Hematopoietic multipotent progenitor cell treated with erythropoietin and hydrocortisone succinate and interleukin-3 and kit ligand, for 15 days (in vitro differentiated cells): ENCODE measurements around the gene COQ8A.
"Not testable (repeated sequence)": the region's sequence is repeated elsewhere in the genome, so short reads cannot be mapped to it uniquely, and the experiment has no call there.

Experiments
- DNase-seq: peaks from one replicate; pipeline ENCODE4 v3.0.0-alpha.2; 2015; ENCODE audit warnings: low spot score

The COQ8A gene

DNA sequence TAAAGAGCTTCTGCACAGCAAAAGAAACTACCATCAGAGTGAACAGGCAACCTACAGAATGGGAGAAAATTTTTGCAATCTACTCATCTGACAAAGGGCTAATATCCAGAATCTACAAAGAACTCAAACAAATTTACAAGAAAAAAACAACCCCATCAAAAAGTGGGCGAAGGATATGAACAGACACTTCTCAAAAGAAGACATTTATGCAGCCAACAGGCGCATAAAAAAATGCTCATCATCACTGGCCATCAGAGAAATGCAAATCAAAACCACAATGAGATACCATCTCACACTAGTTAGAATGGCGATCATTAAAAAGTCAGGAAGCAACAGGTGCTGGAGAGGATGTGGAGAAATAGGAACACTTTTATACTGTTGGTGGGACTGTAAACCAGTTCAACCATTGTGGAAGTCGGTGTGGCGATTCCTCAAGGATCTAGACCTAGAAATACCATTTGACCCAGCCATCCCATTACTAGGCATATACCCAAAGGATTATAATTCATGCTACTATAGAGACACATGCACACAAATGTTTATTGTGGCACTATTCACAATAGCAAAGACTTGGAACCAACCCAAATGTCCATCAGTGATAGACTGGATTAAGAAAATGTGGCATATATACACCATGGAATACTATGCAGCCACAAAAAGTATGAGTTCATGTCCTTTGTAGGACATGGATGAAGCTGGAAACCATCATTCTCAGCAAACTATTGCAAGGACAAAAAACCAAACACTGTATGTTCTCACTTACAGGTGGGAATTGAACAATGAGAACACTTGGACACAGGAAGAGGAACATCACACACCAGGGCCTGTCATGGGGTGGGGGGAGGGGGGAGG, 10.6 kb upstream of the COQ8A start:
- DNase-seq: not testable (repeated sequence)

DNA sequence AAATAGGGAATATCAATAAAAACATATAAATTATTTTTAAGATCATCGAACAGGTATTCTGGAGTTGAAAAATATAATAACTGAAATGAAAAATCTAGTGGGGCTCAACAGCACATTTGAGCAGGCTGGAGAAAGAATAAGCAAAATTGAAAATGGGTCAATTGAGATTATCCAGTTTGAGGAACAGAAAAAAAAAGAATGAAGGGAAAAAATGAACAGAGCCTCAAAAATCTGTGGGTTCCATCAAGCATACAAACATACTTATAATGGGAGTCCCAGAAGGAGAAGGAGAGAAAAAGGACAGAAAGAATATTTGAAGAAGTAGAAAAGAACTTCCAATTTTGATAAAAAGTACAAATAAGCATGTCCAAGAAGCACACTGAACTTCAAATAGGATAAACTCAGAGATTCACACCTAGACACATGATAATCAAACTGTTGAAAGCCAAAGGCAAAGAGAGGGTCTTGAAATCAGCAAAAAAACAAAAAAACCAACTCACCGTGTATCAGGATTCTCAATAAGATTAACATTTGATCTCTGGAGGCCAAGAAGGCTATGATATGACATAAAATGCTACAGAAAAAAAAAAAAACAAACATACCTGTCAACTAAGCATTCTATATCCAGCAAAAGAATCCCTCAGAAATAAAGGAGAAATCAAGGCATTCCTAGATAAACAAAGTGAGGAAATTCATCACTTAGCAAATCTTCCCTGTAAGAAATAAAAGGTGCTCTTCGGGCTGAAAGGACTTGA, 5.4 kb upstream of the COQ8A start:
- DNase-seq: no peak

DNA sequence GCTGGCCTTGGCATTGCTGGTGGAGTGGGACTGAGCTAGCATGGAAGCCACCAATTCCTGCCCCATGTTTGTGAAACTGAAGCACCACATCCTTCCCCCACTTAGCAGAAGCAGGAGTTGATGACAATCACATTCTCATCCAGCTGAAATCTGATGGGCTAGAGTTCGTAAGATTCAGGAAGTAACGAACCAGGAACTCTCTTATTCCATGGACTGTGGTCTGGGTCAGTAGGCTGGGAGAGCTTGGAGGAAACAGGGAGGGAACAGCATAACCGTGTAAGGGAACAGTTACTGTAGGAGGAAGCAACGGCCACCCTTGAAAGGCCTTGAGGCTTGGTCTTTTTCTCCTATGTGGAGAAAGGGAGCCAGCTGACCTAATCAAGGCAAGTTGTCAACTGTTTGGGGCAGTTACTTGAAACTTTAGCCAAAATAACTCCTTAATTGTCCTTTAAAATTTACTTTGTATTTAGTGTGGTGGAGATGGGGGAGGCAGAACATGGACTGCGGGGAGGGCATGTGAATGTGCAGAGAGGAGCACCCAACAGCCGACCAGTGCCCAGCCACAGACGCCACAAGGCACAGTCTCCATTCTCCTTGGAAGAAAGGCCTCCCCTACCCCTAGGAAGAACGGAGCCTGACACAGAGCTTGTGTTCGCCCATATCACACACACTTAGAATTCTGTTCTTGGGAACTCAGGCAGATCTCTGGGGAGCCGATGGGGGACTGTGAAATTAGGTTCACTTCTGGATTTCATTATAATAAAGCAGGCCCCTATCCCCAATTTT, 2.0 kb upstream of the COQ8A start:
- no peak for DNase-seq

DNA sequence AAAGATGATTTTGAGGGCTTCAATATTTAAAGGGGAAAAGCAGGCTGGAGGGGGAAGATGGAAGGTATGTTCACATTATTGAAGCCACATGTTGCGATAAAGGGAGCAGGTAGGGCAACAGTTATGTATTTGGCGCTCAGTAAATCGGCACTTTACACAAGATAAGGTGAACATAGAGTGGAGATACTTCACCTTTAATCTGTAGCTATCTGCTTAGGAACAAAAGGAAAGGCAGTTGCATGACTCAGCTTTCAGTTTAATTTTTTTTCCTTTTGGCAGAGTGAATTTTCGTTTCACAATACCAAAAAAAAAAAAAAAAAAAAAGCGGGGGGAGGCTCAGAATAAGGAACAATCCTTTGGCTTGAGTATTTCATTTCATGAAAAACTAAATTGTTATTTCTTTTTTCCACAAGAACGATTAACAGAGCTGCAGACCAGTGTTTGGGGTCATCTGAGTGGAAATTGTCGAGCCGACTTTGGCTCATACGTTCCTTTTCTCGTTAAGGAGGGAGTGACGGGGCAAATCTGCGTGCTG, 1.1 kb upstream of the COQ8A start:
- DNase-seq: no peak

DNA sequence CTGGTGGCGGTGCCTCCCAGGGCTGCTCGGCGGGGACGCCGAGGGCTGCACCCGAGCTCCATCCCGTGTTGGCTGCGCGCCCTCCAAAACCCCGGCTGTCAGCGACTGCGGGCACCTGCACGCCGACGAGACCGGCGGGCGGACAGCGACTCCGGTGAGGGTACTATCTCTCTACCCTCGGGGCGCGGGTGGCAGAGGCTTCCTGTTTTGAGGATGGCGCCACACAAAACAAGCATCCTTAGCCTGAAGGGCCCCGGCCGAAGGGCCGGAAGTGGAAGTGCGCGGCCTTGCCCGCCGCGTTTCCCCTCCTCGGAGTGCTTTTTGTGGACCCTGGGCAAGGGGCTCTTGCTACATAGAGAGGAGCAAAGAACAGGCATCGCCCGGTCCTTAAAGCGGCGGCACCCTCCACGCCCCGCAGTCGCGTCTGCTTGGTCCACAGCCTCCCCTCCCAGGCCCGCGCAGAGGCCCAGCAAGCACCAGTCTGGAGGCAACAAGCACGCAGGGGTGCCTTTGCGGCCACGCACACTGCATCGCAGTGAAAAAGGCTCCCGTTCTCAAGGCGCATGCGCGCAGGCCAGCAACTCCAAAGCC, 561 bp upstream of the COQ8A start:
- DNase-seq: peak; percentile 71

DNA sequence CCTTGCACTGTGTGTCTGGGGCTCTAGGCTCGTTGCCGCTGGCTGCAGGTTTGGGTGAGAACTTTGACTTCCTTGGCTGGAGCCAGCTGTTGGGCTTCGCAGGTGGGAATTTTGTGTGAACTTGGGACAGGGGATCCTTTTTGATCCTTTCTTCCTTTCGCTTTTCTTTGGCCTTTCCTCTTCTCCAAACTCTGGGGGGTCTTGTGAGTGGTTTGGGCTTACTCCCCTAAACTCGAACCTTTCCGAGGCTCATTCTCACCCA, 643 bp downstream of the COQ8A start:
- DNase-seq: no peak

DNA sequence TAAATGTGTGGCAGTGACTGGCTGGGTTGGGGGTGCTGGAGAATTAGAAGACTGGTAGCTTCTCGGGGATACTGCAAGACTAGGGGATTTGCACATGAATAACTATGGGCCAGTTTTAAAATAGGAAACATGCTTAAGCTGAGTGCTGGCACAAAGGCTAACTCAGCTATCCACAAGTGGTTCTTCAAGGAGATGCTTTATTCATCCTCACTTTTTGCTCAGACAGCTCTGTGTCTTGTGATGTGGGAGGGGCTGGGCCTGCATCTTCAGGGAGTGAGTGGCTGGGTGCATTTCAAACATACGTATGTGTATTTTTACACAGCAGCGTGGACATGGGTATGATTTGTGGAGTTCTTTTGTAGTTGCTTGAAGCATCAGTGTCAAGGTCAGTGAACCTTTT, 2.3 kb downstream of the COQ8A start:
- DNase-seq: no peak

DNA sequence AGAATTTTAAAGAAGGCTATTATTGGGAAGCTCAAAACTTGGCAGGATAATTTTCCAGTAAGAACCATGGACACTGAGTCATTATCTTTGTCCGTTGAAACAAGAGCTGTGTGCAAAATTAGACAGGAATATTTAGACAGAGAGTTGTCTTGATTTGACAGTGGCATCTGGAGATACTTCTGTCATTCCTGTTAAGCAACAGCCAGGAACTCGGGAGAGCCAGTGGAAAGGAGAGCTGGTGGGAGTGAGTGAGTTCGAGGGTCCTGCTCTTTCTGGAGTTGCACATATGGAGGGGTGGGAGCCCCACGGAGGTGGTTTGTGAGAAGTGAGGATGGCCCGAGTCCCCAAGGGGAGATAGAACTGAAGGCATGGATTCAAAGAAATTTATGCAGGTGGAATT, 3.1 kb downstream of the COQ8A start:
- DNase-seq: no peak

DNA sequence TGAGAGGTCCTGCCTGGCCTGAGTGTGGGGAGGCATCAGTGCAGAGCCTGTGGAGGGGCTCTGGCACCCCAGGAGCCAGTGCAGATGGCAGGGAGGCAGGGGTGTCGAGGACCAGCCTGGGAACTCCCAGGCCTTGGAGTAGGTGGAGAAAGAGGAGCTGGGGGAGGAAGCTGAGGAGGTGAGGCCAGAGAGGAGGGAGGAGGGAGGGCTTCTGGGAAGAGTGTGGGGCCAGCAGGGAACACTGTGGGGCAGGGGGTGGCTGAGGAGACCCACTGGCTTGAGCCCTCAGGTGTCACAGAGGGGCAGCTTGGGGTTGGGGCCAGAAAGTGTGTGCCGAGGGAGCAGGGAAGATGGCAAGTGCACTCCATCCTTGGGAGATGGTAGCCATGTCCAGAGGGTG, 3.8 kb downstream of the COQ8A start:
- no peak for DNase-seq

DNA sequence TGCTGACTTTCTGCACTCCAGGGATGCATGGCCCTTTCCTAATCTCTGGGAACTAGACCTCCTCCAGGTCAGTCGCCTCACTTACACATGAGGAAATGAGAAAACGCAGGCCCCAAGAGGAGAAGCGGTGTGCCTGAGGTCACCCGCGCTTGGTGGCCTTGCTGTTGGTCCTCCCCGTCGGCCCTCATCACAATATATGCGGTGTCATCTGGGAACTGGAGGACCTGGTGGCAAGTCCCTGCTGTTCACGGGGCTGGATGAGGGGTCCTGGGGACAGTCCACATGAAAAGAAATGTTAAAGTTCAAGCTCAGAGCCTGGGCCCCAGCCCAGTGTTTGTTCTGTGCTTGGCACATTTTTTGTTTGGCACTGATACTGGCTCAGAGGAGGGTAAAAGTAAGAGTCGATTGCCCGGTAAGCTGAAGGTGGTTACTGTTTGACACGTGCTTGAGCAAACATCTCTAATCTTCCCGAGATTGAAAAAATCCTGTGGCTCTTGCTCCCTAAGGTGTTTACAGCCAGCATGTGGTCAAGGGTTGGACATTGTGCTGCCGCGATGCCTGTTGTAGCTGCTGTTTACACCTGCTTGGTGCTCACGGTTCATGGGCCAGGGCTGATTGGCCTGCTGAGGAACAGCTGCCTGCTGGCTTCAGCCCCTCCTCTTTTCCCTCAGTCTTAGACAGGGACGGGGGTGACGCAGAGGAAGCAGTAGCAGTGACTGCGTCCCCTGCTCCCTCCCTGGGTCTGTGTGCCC, 5.2 kb downstream of the COQ8A start:
- no peak for DNase-seq

DNA sequence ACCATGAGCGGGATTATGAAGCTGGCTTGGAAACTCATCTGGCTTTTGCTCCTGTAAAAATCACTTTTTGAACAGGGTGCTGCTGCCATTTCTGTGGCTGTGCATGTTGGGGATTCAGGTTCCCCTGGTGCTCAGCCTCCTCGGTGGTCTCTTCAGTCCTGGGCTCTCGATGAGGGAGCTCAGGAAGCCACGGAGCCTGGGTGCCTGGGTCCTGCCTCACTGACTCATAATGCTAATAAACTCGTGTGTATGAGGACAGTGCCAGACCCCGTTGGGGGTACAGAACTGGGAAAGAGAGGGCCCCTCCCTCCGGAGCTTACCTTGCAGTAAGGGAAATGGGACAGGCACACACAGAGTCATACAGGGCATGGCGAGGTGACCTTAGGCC, 5.8 kb downstream of the COQ8A start:
- DNase-seq: no peak

DNA sequence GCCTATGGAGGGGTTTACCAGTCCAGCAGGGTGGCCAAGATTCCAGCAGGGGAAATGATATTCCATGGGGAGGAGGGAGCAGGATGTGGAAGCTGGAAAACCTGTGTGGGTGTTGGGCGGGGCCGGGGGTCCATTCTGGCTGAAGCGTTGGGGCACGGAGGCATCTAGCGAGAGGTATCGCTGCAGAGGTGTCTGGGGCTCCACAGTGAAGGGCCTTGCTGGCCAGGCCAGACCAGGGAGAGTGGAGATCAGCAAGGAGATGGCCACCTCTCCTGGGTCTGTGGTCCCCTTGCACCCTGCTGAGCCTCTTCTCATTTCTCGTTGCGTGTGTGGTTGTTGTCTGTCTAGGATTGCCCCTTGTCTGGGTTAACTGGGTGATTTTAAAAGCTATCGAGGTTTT, 6.2 kb downstream of the COQ8A start:
- no peak for DNase-seq

DNA sequence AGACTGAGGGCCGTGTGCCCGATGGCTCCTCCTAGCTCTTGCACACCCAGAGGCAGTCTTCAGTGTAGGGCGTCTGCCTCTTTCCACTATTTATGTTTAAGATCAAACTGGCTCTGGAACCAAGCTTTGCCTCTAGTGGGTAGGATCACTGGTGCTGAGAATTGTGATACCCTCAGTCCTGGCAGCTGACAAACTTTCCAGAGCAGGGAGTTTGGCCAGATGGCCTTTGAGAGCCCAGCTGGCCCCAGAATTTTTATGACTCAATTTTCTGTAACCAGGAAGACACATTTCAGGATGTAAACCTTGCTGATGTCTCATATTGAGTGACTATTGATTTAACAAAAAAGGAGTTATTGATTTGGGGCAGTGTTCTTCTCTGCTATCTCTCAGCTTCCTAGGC, 6.7 kb downstream of the COQ8A start:
- DNase-seq: no peak

DNA sequence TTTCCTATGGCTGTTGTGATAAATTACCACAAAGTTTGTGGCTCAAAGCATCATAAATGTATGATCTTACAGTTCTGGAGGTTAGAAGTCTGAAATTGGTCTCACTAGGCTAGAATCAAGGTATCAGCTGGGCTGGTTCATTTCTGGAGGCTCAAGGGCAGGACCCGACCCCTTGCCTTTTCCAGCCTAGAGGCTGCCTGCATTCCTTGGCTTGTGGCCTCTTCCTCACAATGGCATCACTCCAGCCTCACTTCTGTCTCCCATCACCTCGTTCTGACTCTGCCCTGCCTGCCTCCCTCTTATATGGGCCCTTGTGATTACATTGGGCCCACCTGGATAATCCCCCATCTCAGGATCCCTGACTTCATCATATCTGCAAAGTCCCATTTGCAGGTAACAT, 8.0 kb downstream of the COQ8A start:
- DNase-seq: no peak

DNA sequence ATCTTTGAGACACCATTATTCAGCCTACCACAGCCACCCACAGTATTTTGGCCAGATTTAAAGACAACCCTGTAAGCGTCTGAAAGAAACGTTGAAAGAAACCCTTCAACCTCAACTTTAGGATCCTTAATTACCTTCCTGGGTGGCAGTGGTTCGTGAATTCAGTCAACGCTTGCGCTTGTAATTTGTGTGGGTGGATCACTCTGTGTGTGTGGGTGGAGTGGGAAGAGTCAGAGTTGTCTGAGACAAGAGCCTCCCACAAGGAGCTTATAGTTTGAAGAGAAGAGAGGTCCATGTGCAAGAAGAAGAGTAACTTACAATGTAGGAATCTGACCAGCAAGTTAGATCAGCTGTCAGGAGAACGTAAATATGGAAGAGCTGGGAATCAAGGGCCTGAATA, 8.4 kb downstream of the COQ8A start:
- DNase-seq: no peak

DNA sequence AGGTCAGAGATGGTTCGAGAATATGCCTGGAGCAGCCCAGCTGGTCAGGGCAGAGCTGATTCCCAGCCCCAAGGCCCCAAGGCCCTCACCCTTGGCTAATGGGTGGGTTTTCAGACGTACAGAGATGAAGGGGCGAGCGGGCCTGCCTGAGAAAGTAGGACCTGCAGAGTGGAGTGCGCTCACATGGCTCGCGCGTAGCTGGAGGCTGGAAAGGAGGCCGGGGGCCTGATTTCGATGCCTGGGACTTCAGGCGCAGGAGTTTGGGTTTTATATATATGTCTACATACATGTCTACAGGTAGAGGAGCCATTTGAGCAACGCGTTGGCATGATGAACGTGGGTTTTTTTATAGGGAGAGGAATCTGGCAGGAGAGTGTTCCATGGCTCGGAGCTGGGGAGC, 8.9 kb downstream of the COQ8A start:
- no peak for DNase-seq

DNA sequence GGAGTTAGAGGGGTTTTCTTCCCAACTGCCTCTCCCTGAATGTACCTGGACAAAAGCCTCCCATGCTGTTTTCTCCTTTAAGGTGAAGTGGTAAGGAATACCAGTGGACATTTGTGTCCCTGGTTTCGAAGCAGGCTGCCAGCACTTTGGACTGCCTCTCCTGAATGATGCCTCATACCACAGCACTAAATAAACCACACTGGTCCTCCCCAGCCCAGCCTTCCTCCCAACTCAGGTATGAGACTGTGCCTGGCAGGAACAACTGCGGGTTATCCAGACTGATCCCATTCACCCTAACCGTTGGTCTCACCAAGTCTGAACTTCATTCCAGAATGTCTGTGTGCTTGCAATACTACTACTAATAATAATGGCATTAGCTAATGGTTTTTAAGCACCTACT, 9.3 kb downstream of the COQ8A start:
- DNase-seq: no peak

DNA sequence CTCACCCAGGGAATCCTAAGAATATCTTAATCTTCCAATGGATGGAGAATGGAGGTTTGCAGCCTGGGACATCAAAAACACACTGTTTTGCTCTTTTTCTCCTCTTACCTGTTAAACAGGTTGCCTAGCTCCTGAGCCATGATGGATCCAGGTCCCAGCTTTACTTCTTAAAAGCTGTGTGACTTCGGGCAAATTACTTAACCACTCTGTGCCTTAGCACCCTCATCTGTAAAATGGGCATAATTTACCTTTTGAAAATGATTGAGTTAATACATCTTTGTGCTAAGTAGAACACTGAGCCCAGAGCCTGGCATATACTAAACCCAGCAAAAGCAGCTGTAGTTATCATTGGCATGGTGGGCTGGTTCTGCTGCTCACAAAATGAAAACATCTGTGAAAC, 10.2 kb downstream of the COQ8A start:
- no peak for DNase-seq

DNA sequence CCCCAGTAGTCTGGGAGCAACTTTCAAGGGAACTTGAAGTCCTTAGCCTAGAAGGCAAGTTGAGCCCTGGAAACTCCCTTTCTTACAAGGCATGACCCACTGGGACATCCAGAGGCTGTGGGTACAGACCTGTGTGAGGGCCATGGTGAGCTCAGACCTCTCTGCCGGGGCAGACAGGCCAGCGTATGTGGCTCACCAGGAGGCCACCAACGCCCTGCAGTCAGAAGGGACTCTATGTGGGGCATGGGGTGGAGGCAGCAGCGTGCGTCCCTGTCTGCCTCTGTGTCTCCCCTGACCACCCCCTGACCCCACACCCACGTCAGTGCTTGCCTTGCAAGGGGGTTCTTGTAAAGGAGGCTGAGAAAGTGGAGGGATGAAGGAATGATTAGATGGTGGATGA, 10.8 kb downstream of the COQ8A start:
- DNase-seq: no peak

DNA sequence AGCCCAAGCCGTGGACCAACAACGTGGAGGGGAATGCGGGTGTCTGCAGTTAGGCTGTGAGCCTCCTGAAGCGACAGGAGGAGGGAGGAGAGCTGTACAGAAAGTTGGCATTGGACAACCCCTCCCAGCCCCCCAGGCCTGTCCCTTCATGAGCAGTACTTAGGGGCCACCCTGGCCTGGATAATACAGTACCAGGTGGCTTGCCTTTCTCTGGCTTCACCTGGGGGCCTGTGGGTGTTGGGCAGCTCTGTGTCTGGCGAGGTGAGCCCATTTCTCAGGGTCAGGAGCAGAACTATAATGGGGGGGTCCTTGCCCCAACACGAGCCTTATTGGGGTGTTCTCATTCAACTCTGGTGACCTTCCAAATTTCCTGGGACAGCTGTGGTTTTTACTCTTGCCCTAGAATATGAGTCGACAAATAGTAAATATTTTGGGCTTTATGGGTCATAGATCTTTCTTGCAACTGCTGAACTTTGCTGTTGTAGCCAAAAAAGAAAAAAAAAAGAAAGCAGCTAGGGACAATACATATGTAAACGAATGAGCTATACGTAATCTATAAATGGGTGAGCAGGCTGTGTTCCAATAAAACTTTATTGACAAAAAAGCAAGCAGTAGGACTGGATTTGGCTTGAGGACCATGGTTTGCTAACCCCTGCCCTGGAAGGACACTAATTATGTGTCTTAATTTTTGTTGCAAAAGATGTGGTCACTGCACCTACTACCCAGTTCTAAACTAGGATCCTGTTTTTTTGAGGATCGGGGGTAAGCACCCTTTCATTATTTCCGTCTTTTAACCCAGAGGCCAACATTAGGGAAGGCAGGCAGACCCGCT, 11.4 kb downstream of the COQ8A start:
- DNase-seq: no peak

DNA sequence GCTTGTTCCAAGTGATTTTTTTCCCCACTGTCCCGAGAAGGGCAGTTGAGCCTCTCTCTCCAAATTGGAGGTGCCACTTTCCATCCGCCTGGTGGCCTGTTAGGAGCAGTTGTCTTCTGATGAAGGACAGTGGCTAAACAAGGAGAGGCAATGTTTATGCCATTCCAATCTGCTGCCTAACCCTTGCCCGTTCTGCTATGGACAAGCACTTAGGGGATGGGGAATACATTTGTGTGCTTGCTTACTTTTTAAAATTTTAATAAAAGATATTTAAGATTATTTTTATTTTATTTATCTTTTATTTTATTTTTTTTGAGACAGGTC, 12.0 kb downstream of the COQ8A start:
- DNase-seq: no peak
